Measurements from ENCODE around the gene ODAD3.
A peak's percentile ranks its signal among the peaks of the same experiment; 100 is the strongest.

- no peak for TF ChIP-seq POLR2A (IDR thresholded peaks at IDR 0.05; ENCODE audit: low read depth)
- TF ChIP-seq POLR2AphosphoS5 (IDR thresholded peaks at IDR 0.05) = peak; percentile 95
- peak; percentile 72 to 94 (median 94) for TF ChIP-seq CTCF (IDR thresholded peaks at IDR 0.05)
- TF ChIP-seq EP300 (IDR thresholded peaks at IDR 0.05) = no peak
Observed at GRCh38 chr19:11435057-11435832, at the start of gene ODAD3, which contains the start of gene PRKCSH.

Measured in esophagus muscularis mucosa (tissue), 4 donors.